Gastroesophageal sphincter (tissue), 4 donors: ENCODE results near the gene CD200R1L. TPM values are rescaled to one million over a fixed set of nuclear protein-coding genes. Genes with fewer than 3 reads are reported as not detected.

Experiments
- ATAC-seq: fragments of 150-250 bp; one replicate; pipeline ENCODE4 v1.9.1; 2016; ENCODE audit warnings: mild to moderate bottlenecking, moderate library complexity
- H3K27ac ChIP-seq, 4 donors: fragments of 200-600 bp; sonication (generic) in 3 of 4; 1 replicate in 3 of 4; 2 replicates in 1 of 4; pipeline ENCODE4 v1.5.1; 2016 to 2019
- H3K27me3 ChIP-seq: fragments of 200-600 bp; sonication (generic); one replicate; pipeline ENCODE4 v1.5.1; 2019
- H3K36me3 ChIP-seq, 2 donors: fragments of 200-600 bp; sonication (generic); one replicate each; pipeline ENCODE4 v1.5.1; 2019; ENCODE audit warnings: control low read depth in 1 of 2
- H3K4me1 ChIP-seq, 3 donors: fragments of 200-600 bp; sonication (generic); 1 replicate in 2 of 3; 2 replicates in 1 of 3; pipeline ENCODE4 v1.5.1; 2016 to 2019; ENCODE audit warnings: control low read depth in 2 of 3
- H3K4me3 ChIP-seq, 2 donors: fragments of 200-600 bp; sonication (generic); one replicate each; pipeline ENCODE4 v1.5.1; 2019; ENCODE audit warnings: mild to moderate bottlenecking in 1 of 2, moderate library complexity in 1 of 2
- H3K9me3 ChIP-seq, 3 donors: fragments of 200-600 bp; sonication (generic); one replicate each; pipeline ENCODE4 v1.5.1; 2017 to 2019; ENCODE audit warnings: control low read depth in 2 of 3
- CTCF ChIP-seq, 4 experiments: fragments of 200-600 bp in 2 of 4; fragments of 450-650 bp in 2 of 4; sonication (generic) in 1 of 4; IDR thresholded peaks; one replicate each; pipeline ENCODE4 v1.5.1; 2017 to 2019; ENCODE audit warnings: antibody characterized with exemption in 4 of 4, mild to moderate bottlenecking in 2 of 4, moderate library complexity in 2 of 4
- EP300 ChIP-seq: sonication (generic); formaldehyde crosslinking; IDR thresholded peaks from one replicate; pipeline ENCODE4 v1.6.1; 2017; ENCODE audit warnings: antibody characterized with exemption, mild to moderate bottlenecking
- POLR2A ChIP-seq, 2 donors: fragments of 450-650 bp; IDR thresholded peaks; one replicate each; pipeline ENCODE4 v1.6.1; 2017; ENCODE audit warnings: antibody characterized with exemption in 2 of 2, mild to moderate bottlenecking in 2 of 2, moderate library complexity in 1 of 2
- POLR2AphosphoS5 ChIP-seq: sonication (generic); formaldehyde crosslinking; IDR thresholded peaks from one replicate; pipeline ENCODE4 v1.6.1; 2017; ENCODE audit warnings: antibody characterized with exemption
- WGBS, 2 donors: methylation state at CpG; one replicate each; pipeline ENCODE4 v1.1.5; 2018; ENCODE audit warnings: low coverage in 1 of 2; 5-methylcytosine and 5-hydroxymethylcytosine counted together
- total RNA-seq, 4 donors: library from RNA; depleted of rRNA; stranded (reverse); fragments of >200 nt; gene quantifications; one replicate each; pipeline ENCODE4 v1.1.0, GENCODE V29; 2016

The CD200R1L gene
- total RNA-seq, 4 donors from 2014 or later = not detected

GRCh38 chr3:112884678-112885290 is 38.1 kb upstream of the CD200R1L start:
- H3K27ac ChIP-seq = no peak overlapping the region
- no peaks in the 10 kb centered on the region for H3K9me3 ChIP-seq
- ATAC-seq = no peak
- 79% methylated on average over 2 of the region's 4 CpGs; no CpG with 5 or more reads in 1 of the 2 donors for WGBS, 2 donors
- H3K4me1 ChIP-seq = no peaks in the 10 kb centered on the region
- TF ChIP-seq CTCF (IDR thresholded peaks at IDR 0.05) = no peak
- no peak for TF ChIP-seq EP300
- no peak for TF ChIP-seq POLR2A (IDR thresholded peaks at IDR 0.05)
- TF ChIP-seq POLR2AphosphoS5 = no peak
- H3K4me3 ChIP-seq = no peak overlapping the region
- H3K27me3 ChIP-seq = no peaks in the 10 kb centered on the region
- no peaks in the 10 kb centered on the region for H3K36me3 ChIP-seq

DNA sequence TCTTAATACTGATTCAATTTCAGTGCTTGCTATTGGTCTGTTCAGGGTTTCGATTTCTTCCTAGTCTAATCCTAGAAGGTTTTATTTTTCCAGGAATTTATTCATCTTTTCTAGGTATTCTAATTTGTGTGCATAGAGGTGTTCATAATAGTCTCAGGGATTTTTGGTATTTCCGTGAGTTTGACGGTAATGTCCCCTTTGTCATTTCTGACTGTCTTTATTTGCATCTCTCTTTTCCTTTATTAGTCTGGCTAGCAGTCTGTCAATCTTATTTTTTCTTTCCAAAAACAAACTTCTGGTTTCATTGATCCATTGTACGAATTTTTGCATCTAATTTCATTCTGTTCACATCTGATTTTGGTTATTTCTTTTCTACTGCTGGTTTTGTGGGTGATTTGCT is 35.2 kb upstream of the CD200R1L start:
- Histone ChIP-seq H3K36me3 (no peaks in the 10 kb centered on the region), H3K27ac (no peak overlapping the region), H3K4me1 (no peaks in the 10 kb centered on the region), H3K9me3 (peaks cover 0 to 3% (median 0%) of the 10 kb centered on the region in 3 donors), H3K4me3 (no peak overlapping the region), H3K27me3 (no peaks in the 10 kb centered on the region)
- TF ChIP-seq CTCF (IDR thresholded peaks at IDR 0.05) (no peak), POLR2A (IDR thresholded peaks at IDR 0.05) (no peak), POLR2AphosphoS5 (no peak), EP300 (no peak)
- WGBS, 2 donors = 68 to 75% methylated on average over 3 to 4 of the region's 4 CpGs
- ATAC-seq = no peak

DNA sequence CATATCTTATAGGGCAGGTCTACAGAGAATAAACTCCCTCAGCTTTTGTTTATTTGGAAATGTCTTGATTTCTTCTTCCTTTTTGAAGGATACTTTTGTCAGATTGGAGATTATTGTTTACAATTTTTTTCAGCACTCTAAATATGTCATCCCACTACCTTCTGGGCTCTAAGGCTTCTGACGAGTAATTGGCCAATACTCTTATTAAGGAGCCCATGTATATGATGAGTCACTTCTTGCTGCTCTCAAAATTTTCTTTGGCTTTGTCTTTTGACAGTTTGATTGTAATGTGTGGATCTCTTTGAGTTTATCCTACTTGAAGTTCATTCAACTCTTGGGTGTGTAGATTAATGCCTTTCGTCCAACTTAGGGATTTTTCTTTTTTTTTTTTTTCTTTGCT is 28.9 kb upstream of the CD200R1L start:
- Histone ChIP-seq H3K4me1 (no peaks in the 10 kb centered on the region), H3K27ac (no peak overlapping the region), H3K36me3 (no peaks in the 10 kb centered on the region), H3K9me3 (peaks cover 0 to 26% (median 0%) of the 10 kb centered on the region in 3 donors), H3K27me3 (no peaks in the 10 kb centered on the region), H3K4me3 (no peak overlapping the region)
- TF ChIP-seq POLR2A (IDR thresholded peaks at IDR 0.05) (no peak), EP300 (no peak)
- WGBS, 2 donors = 38 to 70% methylated on average over 2 of the region's 2 CpGs
- ATAC-seq = no peak

DNA sequence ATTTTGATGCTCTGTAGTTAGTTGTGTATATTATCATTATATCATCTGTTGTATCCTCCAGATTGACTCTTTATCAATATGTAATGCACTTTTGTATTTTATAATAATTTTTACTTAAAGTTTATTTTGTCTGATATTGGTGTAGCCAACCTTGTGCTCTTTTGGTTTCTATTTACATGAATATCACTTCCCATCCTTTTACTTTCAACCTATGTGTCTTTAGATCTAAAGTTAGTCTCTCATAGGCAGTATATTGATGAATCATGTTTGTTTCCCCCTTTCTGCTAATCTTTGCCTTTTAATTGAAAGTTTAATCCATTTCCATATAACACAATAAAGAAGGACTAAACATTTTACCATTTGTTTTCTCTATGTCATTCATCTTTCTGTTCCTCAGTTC is 28.1 kb upstream of the CD200R1L start:
- no peak for ATAC-seq
- H3K4me1 ChIP-seq = no peaks in the 10 kb centered on the region
- H3K9me3 ChIP-seq = peaks cover 0 to 34% (median 0%) of the 10 kb centered on the region in 3 donors
- H3K36me3 ChIP-seq = no peaks in the 10 kb centered on the region
- no peaks in the 10 kb centered on the region for H3K27me3 ChIP-seq
- TF ChIP-seq POLR2AphosphoS5 (no peak), EP300 (no peak), POLR2A (IDR thresholded peaks at IDR 0.05) (no peak), CTCF (IDR thresholded peaks at IDR 0.05) (no peak)
- H3K4me3 ChIP-seq = no peak overlapping the region
- H3K27ac ChIP-seq = no peak overlapping the region

GRCh38 chr3:112873632-112874031 is 27.0 kb upstream of the CD200R1L start:
- Histone ChIP-seq H3K27ac (no peak overlapping the region), H3K9me3 (peaks cover 0 to 37% (median 0%) of the 10 kb centered on the region in 3 donors), H3K27me3 (no peaks in the 10 kb centered on the region), H3K4me1 (no peaks in the 10 kb centered on the region), H3K36me3 (no peaks in the 10 kb centered on the region), H3K4me3 (no peak overlapping the region)
- ATAC-seq = no peak
- TF ChIP-seq POLR2A (IDR thresholded peaks at IDR 0.05) (no peak), POLR2AphosphoS5 (no peak), CTCF (IDR thresholded peaks at IDR 0.05) (no peak), EP300 (no peak)
- 60 to 78% methylated on average over 2 of the region's 2 CpGs for WGBS, 2 donors
